ENCODE data around the gene SUFU. TPM values are rescaled to one million over a fixed set of nuclear protein-coding genes. Genes with fewer than 3 reads are reported as not detected.

Gene SUFU
- total and polyA plus RNA-seq, 2 of the 4 experiments (the other 2 are of a cell fraction): 2.2 to 11.0 TPM

DNA sequence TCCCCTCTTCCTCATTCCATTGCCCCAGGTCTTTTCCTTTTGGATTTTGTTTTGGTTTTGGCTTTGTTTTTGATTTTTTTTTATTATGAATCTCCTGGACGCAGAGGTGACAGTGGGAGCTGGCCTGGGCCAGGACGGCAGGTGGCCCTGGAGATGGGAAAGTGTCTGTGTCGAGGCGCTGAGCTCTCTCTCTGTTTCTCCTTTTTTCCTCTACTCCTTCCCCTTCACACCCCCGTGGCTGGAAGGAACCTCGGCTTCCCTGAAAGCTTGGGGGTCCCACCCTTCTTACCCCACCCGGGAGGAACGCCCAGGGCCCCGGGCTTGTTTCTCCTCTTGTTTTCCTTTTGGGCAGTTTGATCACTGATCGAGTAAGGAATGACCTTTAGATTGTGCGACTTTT, 153.7 kb downstream of the SUFU start:
- TF ChIP-seq, protein P1, sequence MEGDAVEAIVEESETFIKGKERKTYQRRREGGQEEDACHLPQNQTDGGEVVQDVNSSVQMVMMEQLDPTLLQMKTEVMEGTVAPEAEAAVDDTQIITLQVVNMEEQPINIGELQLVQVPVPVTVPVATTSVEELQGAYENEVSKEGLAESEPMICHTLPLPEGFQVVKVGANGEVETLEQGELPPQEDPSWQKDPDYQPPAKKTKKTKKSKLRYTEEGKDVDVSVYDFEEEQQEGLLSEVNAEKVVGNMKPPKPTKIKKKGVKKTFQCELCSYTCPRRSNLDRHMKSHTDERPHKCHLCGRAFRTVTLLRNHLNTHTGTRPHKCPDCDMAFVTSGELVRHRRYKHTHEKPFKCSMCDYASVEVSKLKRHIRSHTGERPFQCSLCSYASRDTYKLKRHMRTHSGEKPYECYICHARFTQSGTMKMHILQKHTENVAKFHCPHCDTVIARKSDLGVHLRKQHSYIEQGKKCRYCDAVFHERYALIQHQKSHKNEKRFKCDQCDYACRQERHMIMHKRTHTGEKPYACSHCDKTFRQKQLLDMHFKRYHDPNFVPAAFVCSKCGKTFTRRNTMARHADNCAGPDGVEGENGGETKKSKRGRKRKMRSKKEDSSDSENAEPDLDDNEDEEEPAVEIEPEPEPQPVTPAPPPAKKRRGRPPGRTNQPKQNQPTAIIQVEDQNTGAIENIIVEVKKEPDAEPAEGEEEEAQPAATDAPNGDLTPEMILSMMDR (conservative IDR thresholded peaks at IDR 0.05; ENCODE audit: low read depth, low read length): no peak
- TF ChIP-seq FOS (IDR thresholded peaks at IDR 0.05; ENCODE audit: low read depth, low read length): no peak
- no peak for TF ChIP-seq MAZ (IDR thresholded peaks at IDR 0.05; ENCODE audit: borderline replicate concordance, low read depth, low read length)
- TF ChIP-seq, protein P2, sequence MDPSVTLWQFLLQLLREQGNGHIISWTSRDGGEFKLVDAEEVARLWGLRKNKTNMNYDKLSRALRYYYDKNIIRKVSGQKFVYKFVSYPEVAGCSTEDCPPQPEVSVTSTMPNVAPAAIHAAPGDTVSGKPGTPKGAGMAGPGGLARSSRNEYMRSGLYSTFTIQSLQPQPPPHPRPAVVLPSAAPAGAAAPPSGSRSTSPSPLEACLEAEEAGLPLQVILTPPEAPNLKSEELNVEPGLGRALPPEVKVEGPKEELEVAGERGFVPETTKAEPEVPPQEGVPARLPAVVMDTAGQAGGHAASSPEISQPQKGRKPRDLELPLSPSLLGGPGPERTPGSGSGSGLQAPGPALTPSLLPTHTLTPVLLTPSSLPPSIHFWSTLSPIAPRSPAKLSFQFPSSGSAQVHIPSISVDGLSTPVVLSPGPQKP (IDR thresholded peaks at IDR 0.05; ENCODE audit: borderline replicate concordance, low read depth, low read length): no peak
- no CpG with 5 or more reads among the region's 11 CpGs for WGBS, 2 experiments (ENCODE audit: extremely low coverage in 2 of 2, insufficient read length in 1 of 2)
- no peak overlapping the region for H3K4ac ChIP-seq (ENCODE audit: low read depth, low read length)
- no peak for ATAC-seq (ENCODE audit: low read depth)
- no peak overlapping the region for H2BK20ac ChIP-seq (ENCODE audit: low read depth, low read length)
- H2AK9ac ChIP-seq (replicated peaks; ENCODE audit: low read depth, low read length, poor library complexity): no peak overlapping the region
- H4K91ac ChIP-seq (ENCODE audit: insufficient read depth, low read depth, low read length): no peak overlapping the region
- H3K14ac ChIP-seq (replicated peaks; ENCODE audit: low read depth, low read length): no peak overlapping the region
- in situ Hi-C loops (cut with MboI; ENCODE audit: low sequenced_read_pairs): no loop called here
- no peak overlapping the region for H4K5ac ChIP-seq (ENCODE audit: low read depth, low read length)
- no peak overlapping the region for H3K27ac ChIP-seq (ENCODE audit: insufficient read depth, low read length)
- no peak overlapping the region for H3K9ac ChIP-seq (ENCODE audit: low read depth, low read length)
- peaks cover 27% of the 10 kb centered on the region for H3K9me1 ChIP-seq (ENCODE audit: insufficient read depth, low read length)
- H3K4me1 ChIP-seq (ENCODE audit: control insufficient read depth, insufficient read depth, low read length): peaks cover 16% of the 10 kb centered on the region
- DNase-seq: no peak
- ChIA-PET POLR2A (ENCODE audit: unreplicated experiment) (no interaction called here), CTCF (no interaction called here)
- no peak overlapping the region for H2BK15ac ChIP-seq (ENCODE audit: low read depth, low read length)
- H3K4me2 ChIP-seq (ENCODE audit: low read depth, low read length): no peak overlapping the region
- dilution Hi-C loops (cut with HindIII; ENCODE audit: low sequenced_read_pairs, unreplicated experiment): no loop called here
- H3K4me3 ChIP-seq (ENCODE audit: insufficient read depth, low read depth, low read length): no peak overlapping the region
- H3K56ac ChIP-seq (ENCODE audit: extremely low read depth, insufficient read depth, low read length): no peak overlapping the region
- H2BK120ac ChIP-seq (ENCODE audit: low read depth, low read length): no peak overlapping the region
- H2AFZ ChIP-seq (replicated peaks; ENCODE audit: low read length, poor library complexity): no peak overlapping the region
- no peak overlapping the region for H3K23ac ChIP-seq (ENCODE audit: low read depth, low read length)
- no TSS peak for BruUV-seq (replicated peaks)
- H2AK5ac ChIP-seq (ENCODE audit: low read depth, low read length): no peak overlapping the region
- intact Hi-C loops (cut with micrococcal nuclease): no loop called here
- no peak overlapping the region for H2BK5ac ChIP-seq (ENCODE audit: low read depth, low read length, poor library complexity, severe bottlenecking)
- H3K36me3 ChIP-seq (ENCODE audit: control insufficient read depth, insufficient read depth, low read length): peaks cover 56% of the 10 kb centered on the region
- no peak overlapping the region for H3K18ac ChIP-seq (ENCODE audit: low read depth, low read length)
- H3K9me3 ChIP-seq (ENCODE audit: control insufficient read depth, insufficient read depth, low read length): no peaks in the 10 kb centered on the region
- H4K20me1 ChIP-seq (ENCODE audit: insufficient read depth, low read length): peaks cover 77% of the 10 kb centered on the region
- H3K27me3 ChIP-seq (ENCODE audit: control insufficient read depth, insufficient read depth, low read length): no peaks in the 10 kb centered on the region
- peaks cover 10 to 78% of the 10 kb centered on the region in 2 experiments for H3K79me1 ChIP-seq (ENCODE audit: low read depth in 1 of 2, low read length in 2 of 2)
- H4K8ac ChIP-seq (ENCODE audit: low read depth in 2 of 2, low read length in 2 of 2): no peak overlapping the region

Data from IMR-90 (cell line).